HS-5 (cell line): ENCODE data around the gene PPP4R3A.
"Not testable (repeated sequence)": the region's sequence is repeated elsewhere in the genome, so short reads cannot be mapped to it uniquely, and the experiment has no call there.

Experiments used
- DNase-seq: peaks from one replicate; pipeline ENCODE4 v3.0.0-alpha.2; 2012; ENCODE audit warnings: low read depth

PPP4R3A gene

DNA sequence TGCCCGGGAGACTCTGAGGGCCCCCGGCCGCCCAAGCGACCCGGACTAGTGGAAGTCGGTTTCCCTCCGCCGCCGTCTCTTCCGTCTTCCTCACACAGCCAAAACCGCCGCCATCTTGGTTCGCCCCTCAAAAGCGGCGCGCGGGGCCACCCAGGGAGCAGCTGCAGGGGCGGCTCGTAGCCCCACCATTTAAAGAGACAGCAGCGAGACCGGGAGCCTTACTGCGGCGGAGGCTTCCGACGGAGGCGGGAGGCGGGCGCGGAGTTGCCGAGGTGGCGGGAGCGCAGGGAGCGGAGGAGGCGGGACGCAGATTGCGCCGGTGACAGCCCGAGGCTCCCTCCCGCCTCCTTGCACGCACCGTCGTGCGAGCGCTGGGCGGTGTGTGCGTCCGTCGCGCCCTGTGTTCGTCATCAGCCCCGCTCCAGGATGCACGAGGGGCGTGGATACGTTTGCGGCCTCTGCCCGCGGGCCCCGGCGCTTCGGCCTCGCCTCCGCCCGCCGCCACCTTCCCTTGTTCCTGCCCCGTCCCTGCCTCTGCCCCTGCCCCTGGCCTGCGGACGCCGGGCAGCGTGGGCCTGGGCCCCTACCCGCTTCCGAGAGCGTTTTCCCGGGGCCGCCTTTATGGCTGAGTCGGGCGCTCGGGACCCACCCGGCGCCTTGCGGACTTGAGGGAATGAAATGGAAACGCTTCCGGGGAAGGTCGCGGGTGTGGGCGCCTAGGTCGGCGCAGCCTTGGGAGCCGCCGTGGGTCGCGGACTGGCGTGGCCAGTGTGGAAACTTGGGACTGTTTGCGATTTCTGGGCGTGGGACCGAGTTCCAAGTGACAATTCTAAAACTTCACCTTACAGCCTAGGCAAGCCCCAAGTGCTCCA lies at the start of gene PPP4R3A:
PPP4R3A (minus strand) TSS at position 140 of the 872 bp plus-strand sequence. CDS start 663 bp downstream, outside the sequence.
- peak; percentile 75 for DNase-seq

GRCh38 chr14:91555531-91555930 lies 45.4 kb upstream of the PPP4R3A start:
- no peak for DNase-seq

- DNase-seq: no peak
Measured at GRCh38 chr14:91554535-91555332, 44.6 kb upstream of the PPP4R3A start.

GRCh38 chr14:91548108-91548507 lies 38.0 kb upstream of the PPP4R3A start:
- no peak for DNase-seq

GRCh38 chr14:91545946-91546716 lies 36.0 kb upstream of the PPP4R3A start:
- DNase-seq: no peak

DNA sequence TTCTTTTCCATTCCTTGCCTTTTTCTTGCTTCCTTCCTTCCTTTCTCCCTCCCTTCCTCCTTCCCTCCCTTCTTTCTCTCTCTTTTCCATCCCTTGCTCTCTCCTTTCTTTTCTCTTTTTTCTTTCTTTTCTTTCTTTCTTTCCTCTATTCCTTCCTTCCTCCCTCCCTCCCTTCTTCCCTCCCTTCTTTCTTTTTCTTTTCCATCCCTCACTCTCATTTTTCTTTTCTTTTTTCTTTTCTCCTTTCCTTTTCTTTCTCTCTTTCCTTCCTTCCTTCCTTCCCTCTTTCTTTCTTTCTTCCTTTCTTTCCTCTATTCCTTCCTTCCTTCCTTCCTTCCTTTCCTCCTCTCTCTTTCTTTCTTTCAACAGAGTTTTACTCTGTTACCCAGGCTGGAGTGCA lies 35.1 kb upstream of the PPP4R3A start:
- no peak for DNase-seq

DNA sequence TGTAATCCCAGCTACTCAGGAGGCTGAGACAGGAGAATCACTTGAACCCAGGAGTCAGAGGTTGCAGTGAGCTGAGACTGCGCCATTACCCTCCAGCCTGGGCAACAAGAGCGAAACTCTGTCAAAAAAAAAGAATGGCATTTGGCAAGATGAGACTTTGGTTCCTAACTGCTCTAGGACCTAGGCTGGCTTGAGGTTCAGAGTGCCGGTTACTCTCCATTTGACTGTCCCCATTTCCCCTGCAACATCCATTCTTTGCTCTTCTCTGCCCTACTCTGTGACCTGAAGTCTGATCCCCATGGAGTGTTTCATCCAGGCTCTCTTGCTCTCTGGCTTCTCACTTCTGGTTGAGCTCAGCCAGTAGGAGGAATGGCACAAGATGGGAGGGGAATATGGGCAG lies 26.2 kb upstream of the PPP4R3A start:
- DNase-seq: no peak

DNA sequence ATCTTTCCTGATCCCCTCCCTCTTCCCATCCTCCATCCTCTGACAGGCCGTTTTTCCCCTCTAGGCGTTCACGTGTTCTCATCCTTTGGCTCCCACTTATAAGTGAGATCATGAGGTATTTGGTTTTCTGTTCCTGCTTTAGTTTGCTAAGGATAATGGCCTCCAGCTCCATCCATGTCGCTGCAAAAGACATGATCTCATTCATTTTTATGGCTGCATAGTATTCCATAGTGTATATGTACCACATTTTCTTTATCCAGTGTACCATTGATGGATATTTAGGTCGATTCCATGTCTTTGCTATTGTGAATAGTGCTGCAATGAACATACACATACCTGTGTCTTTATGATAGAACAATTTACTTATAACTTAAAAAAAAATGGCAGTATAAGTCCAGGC lies 23.9 kb upstream of the PPP4R3A start:
- not testable (repeated sequence) for DNase-seq

GRCh38 chr14:91533623-91534022 lies 23.5 kb upstream of the PPP4R3A start:
- DNase-seq: no peak

GRCh38 chr14:91523972-91524371 lies 13.9 kb upstream of the PPP4R3A start:
- DNase-seq: no peak

DNA sequence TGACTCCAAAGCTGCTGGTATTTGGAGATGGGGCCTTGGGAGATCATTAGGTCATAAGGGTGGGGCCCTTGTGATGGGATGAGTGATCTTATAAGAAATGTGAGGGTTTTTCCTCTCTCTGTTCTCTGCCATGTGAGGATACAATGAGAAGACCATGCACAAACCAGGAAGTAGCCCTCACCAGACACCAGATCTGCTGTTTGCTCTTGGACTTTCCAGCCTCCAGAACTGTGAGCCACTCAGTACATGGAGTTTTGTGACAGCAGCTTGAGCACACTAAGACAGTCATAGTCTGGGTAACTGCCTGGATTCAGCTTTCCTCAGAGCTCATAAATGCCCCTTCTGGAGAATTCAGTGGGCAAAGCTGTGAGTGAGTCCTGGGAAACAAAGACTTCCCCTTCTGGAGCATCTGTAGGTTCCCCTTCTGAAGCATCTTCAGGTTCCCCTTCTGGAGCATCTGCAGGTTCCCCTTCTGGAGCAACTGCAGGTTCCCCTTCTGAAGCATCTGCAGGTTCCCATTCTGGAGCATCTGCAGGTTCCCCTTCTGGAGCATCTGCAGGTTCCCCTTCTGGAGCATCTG lies 11.0 kb upstream of the PPP4R3A start:
- DNase-seq: no peak

- no peak for DNase-seq
Measured at GRCh38 chr14:91520138-91520537, 10.0 kb upstream of the PPP4R3A start.

DNA sequence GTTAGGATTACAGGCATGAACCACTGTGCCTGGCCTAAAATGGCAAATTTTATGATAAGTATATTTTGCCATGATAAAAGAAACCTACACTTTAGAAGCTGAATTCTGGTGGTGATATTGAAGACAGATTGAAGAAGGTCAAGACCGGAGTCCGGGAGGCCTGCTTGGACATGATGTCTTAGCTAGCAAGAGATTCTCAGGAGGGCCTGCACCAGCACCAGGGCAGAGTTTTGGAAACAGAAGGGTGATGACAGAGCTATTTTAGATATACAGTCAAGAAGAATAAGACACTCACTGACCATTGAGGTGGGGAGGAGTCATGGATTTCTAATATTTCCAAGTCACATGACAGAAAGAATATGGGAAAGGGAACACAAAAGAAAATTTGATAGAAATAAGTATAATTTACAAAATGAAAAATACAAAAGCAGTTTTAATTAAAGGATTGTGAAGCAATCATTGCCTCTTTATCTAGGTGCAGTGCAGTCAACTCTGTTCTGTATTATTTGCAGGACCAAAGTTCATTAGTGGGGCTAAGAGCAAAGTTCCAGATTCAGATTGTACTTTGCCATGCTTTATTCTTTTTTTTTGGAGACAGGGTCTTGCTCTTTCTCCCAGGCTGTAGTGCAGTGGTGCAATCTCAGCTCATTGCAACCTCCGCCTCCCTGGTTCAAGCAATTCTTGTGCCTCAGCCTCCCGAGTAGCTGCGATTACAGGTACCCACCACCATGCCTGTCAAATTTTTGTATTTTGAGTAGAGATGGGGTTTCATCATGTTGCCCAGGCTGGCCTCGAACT lies 9.3 kb upstream of the PPP4R3A start:
- no peak for DNase-seq

DNA sequence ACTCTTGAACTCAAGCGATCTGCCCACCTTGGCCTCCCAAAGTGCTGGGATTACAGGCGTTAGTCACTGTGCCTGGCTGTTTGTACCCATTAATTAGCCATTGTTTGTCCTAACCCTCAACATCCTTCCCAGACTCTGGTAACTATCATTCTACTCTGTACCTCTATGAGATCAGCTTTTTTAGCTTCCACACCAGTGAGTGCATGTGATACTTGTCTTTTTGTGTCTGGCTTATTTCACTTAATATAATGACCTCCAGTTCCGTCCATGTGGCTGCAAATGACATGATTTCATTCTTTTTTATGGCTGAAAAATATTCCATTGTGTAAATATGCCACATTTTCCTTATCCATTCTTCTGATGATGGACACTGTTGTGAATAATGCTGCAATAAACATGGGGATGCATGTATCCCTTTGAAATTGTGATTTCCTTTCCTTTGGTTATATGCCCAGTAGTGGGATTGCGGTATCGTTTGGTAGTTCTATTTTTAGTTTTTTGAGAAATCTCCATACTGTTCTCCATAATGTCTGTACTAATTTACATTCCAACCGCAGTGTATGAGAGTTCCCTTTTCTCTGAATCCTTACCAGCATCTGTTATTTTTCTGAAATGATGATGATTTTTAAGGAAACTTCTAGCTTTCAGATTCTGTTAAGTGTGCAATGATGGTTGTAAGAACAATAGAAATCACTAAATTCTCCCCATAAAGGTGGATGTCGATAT lies 6.7 kb upstream of the PPP4R3A start:
- no peak for DNase-seq

DNA sequence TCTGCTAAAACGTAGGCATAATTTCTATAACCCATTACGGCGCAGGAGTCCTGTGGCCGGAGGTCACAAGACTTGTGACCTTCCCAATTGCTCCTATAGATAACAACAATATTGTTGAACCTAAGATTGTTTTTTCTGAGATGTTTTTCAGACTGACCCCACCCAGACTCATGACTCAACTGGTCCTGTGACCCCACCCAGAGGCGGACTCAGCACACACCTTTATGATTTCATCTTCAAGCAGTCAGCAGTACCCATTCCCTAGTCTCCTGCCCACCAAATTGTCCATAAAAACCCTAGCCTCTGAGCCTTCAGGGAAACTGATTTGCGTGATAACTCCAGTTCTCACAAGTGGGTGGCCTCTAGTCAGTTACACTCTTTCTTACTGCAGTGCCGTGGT lies 5.9 kb upstream of the PPP4R3A start:
- no peak for DNase-seq

- peak; percentile 20 for DNase-seq
Measured at GRCh38 chr14:91511043-91511383, 903 bp upstream of the PPP4R3A start.

DNA sequence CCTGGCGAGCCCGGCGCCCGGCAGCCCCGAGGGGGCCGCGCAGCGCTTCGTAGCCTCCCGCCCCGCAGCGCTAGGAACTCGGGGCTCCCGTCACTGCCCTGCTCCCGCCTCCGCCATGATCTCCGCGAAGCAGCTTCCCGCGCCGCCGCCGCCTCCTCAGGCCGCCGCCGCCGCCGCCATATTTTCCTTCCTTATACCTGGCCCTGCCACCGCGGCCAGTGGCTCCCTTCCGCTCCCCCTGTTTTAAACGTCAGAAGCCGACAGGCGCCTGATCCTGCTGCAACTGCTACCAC lies 286 bp downstream of the PPP4R3A start:
- DNase-seq: no peak

- DNase-seq: no peak
Measured at GRCh38 chr14:91509083-91509877, 830 bp downstream of the PPP4R3A start.

DNA sequence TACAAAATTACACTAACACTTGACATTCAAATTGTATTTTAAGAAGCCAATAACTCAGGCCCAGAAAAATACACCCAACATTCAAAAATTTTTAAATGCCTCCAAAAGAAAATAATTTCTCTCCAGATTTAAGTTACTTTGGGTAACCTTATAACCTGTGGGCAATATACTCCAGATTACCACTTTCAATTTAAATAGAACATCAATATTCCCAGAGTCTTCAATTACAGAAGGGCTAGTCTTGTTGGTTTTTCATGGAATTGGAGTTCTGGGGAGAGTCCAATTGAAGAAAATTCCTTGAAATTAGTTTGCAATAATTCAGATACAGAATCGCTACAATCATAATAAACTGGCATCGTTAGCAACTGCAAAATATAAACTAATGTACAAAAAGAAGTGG lies 2.0 kb downstream of the PPP4R3A start:
- DNase-seq: no peak

DNA sequence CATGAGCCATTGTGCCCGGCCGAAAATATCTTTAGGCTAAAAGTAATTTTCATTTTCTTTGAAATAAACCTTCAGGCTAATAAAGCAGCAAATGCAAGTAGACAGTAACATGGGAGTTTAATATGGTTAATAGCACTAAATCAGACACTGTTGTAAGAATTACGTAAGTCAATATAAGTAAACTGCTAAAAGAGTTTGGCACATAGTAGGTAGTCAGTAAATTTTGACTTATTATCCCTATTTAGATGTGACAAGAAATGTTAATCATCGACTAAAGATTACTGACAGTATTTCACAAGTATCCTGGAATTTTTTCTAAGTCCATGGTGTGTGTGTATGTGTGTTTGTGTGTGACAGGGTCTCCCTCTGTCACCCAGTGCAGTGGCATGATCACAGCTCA lies 3.9 kb downstream of the PPP4R3A start:
- DNase-seq: no peak
